GM18858 (cell line): ENCODE results near the gene ARID1B.

ENCODE experiments used
- ATAC-seq: cut with Tn5 transposase; IDR thresholded peaks from one replicate; pipeline ENCODE4 v1.9.1; 2021; ENCODE audit not compliant: unreplicated experiment

Gene ARID1B

GRCh38 chr6:157194643-157195042, 417.5 kb downstream of the ARID1B start:
- no peak for ATAC-seq

DNA sequence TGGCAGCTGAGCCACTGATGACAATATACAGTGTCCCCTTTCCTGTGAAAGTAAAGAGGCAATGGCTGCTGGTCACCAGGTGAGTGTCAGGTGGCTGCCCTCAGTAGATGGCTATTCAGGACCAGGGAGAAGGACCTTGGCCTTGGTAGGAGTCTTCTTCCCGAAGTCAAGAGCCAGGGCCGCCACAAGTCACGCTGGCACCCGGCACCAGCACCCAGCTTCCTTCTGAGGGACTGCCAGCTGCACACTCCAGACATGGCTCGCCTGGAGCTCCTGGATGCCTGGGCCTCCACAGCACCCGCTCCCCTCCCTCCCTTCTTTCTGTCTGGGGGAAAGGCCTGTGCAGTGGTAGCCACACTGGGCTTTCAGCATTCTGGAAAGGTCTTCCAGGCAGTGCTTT, 419.2 kb downstream of the ARID1B start:
- ATAC-seq, result no peak

DNA sequence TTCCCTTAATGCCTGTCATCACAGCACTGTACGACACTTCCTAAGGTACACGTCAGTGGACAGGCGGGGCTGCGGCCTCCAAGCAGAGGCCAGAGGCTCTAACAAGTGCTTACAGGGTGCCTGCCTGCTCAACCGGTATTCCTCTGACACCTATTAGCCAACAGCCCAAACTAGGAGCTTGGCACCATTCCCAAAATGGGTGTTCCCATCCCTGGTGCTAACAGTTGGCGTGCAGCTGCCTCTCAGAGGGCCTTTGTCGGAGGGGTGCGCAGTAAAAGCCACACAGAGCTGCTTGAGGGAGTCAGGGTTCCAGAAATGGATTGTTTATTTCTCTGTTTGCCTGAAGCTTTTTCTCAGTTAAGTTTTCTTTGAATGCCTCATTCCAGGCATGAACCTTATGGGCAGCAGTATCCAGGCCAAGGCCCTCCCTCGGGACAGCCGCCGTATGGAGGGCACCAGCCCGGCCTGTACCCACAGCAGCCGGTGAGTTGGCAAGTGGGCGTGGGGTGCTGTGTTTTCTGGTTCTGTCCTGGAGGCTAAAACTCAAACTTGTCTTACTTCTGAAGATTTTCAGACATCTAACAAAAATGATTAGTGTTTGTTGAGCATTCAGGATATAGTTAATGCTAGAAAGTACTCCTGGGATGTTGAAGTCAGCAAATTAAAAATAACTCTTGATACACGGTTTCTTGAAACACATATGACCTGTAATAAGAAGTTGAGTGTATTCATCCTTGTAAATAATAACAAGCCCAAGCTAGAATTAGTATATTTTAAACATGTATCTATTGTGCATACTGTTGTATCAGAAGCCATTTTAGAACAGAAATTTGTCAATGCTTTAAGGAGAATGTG, 421.5 kb downstream of the ARID1B start:
- ATAC-seq, result no peak

- no peak for ATAC-seq
Measured at GRCh38 chr6:157200117-157200516, 422.9 kb downstream of the ARID1B start.

DNA sequence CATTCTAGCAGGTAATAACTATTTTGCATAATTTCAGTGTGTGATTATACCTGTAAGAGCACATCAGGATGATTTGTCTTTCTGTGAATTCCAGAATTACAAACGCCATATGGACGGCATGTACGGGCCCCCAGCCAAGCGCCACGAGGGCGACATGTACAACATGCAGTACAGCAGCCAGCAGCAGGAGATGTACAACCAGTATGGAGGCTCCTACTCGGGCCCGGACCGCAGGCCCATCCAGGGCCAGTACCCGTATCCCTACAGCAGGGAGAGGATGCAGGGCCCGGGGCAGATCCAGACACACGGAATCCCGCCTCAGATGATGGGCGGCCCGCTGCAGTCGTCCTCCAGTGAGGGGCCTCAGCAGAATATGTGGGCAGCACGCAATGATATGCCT, 423.4 kb downstream of the ARID1B start:
- no peak for ATAC-seq

DNA sequence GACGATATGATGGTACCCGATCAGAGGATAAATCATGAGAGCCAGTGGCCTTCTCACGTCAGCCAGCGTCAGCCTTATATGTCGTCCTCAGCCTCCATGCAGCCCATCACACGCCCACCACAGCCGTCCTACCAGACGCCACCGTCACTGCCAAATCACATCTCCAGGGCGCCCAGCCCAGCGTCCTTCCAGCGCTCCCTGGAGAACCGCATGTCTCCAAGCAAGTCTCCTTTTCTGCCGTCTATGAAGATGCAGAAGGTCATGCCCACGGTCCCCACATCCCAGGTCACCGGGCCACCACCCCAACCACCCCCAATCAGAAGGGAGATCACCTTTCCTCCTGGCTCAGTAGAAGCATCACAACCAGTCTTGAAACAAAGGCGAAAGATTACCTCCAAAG, 423.9 kb downstream of the ARID1B start:
- ATAC-seq, result no peak

DNA sequence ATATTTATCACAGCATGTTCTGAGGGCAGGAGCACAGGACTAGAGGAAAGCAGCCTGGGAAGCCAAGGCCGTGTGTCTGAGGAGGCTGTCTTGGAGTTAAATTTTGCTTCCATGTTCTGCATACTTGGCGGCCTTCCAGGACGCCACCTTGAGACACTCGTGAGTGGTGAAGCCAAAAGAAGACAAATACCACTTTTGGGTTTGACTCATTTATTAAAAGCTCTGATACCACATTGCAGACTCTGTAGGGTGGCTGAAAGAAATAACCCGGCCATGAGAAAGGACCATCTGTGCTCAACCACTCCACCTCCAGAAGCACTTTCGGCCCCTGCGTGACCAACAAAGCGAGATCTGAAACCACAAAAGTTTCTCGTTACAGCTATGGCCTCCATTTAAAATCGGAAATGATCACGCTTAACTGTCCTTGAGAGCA, 426.1 kb downstream of the ARID1B start:
- ATAC-seq, result peak; percentile 95

DNA sequence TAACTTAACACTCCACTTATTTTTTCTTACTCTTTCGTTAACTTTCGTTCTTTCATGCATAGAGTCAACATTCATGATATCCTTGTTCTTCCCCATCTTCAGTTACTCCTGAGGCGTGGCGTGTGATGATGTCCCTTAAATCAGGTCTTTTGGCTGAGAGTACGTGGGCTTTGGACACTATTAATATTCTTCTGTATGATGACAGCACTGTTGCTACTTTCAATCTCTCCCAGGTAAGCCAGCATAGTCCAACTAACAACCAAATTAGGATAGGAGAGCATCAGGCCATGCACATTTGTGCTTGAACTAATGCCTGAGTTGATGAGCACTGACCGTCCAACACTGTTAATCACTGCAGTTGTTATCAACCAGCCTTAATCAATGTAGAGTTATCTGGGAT, 426.6 kb downstream of the ARID1B start:
- no peak for ATAC-seq

- ATAC-seq, result no peak
Measured at GRCh38 chr6:157205473-157206358, 428.5 kb downstream of the ARID1B start.

DNA sequence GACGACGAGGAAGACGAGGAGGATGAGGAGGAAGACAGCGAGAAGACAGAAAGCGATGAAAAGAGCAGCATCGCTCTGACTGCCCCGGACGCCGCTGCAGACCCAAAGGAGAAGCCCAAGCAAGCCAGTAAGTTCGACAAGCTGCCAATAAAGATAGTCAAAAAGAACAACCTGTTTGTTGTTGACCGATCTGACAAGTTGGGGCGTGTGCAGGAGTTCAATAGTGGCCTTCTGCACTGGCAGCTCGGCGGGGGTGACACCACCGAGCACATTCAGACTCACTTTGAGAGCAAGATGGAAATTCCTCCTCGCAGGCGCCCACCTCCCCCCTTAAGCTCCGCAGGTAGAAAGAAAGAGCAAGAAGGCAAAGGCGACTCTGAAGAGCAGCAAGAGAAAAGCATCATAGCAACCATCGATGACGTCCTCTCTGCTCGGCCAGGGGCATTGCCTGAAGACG, 429.2 kb downstream of the ARID1B start:
- ATAC-seq, result no peak

DNA sequence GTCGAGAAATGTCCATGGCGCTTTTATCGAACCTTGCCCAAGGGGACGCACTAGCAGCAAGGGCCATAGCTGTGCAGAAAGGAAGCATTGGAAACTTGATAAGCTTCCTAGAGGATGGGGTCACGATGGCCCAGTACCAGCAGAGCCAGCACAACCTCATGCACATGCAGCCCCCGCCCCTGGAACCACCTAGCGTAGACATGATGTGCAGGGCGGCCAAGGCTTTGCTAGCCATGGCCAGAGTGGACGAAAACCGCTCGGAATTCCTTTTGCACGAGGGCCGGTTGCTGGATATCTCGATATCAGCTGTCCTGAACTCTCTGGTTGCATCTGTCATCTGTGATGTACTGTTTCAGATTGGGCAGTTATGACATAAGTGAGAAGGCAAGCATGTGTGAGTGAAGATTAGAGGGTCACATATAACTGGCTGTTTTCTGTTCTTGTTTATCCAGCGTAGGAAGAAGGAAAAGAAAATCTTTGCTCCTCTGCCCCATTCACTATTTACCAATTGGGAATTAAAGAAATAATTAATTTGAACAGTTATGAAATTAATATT, 430.4 kb downstream of the ARID1B start:
- ATAC-seq, result no peak

GRCh38 chr6:157209865-157210530, 432.8 kb downstream of the ARID1B start:
- no peak for ATAC-seq

- ATAC-seq, result no peak
Measured at GRCh38 chr6:157210954-157211353, 433.8 kb downstream of the ARID1B start.

- ATAC-seq, result no peak
Measured at GRCh38 chr6:157211603-157212455, 434.7 kb downstream of the ARID1B start.

DNA sequence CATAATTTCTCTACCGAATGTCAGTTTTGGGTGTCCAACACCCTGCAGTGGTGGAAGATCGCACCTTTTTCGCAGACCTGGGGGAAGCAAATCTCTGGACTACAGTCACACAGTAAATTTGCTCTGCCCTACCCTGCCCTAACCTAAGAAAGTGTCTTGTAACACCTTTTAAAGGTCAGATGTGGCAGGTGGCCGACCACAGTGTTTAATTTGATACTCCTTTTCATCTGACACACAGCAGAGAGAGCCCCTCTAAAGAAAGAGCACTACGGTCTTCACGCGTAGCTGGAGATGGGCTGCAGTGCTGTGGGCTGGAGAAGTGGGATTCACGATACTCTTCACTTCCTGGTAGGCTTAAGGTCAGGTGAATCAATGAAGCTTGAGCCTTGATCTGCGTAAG, 436.2 kb downstream of the ARID1B start:
- no peak for ATAC-seq

DNA sequence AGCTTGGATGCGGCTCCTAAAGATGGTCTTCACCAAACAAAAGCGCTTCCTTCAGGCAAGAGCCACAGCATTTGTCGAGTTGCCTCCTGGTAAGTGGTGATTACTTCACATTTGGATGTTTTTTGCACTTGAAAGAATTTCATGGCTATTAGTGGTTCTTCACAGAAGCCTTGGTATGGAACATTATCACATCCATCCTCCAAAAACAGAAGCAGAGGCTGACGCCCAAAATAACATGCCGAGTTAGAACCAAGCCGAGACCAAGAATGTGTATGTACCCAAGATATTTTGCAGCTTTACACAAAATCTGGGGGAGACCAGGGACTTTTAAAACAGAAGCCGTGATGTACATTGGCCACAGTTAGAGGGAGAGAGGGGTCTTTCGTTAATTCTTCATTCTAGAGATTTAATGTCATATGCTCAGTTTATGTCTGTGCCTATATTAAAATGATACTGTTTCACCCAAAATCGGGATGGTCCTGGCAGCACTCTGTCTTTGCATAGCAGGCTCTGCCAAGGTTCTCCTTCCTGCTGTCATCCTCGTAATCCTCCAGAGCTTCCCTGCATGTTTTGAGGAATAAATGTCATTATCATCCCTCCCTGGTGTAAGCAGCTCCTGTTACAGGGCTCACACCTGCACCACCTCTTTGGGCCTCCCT, 436.9 kb downstream of the ARID1B start:
- no peak for ATAC-seq

GRCh38 chr6:157215717-157216116, 438.5 kb downstream of the ARID1B start:
- no peak for ATAC-seq

DNA sequence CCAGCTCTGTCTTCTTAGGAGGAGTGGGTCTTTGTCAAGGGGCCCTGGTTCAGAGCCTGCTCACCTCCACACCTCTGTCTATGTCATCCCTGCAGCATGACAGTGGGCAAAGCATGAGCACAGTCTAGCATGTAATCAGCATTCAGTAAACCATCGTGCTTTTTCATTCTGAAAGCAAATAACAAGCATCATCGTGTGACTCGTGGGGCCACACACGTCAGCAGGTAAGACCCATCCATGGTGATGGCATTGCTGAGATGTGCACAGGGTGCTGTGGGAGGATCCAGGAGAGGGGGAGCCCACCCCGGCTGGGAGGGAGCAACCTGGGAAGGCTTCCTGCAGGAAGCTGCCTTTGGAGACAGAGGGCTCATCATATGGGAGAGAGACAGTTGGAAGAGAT, 439.4 kb downstream of the ARID1B start:
- ATAC-seq, result no peak

GRCh38 chr6:157217198-157217893, 440.2 kb downstream of the ARID1B start:
- no peak for ATAC-seq
